Liver (tissue), 9 donors: ENCODE data around the gene ACAN. TPM values are rescaled to one million over a fixed set of nuclear protein-coding genes. Genes with fewer than 3 reads are reported as not detected.

Source experiments
- DNase-seq: peaks from one replicate; pipeline ENCODE4 v3.0.0-alpha.2; 2017; ENCODE audit warnings: low spot score
- H3K27ac ChIP-seq, 2 donors: one replicate each; pipeline ENCODE4 v1.7.0; 2013; ENCODE audit warnings: inconsistent platforms in 2 of 2, low read length in 2 of 2, control low read depth in 1 of 2, low read depth in 1 of 2, mild to moderate bottlenecking in 1 of 2
- H3K27me3 ChIP-seq, 4 donors: one replicate each; pipeline versions ENCODE4 v1.6.1 to v1.7.0; 2013; ENCODE audit warnings: low read length in 3 of 4, inconsistent platforms in 1 of 4, mild to moderate bottlenecking in 1 of 4, moderate library complexity in 1 of 4; ENCODE audit not compliant: control insufficient read depth in 4 of 4, insufficient read depth in 4 of 4
- H3K36me3 ChIP-seq, 4 donors: one replicate each; pipeline versions ENCODE4 v1.6.1 to v1.7.0; 2013; ENCODE audit warnings: low read length in 3 of 4, mild to moderate bottlenecking in 3 of 4, low read depth in 1 of 4, moderate library complexity in 1 of 4; ENCODE audit not compliant: control insufficient read depth in 4 of 4, insufficient read depth in 3 of 4
- H3K4me1 ChIP-seq, 4 donors: one replicate each; pipeline versions ENCODE4 v1.6.1 to v1.7.0; 2013; ENCODE audit warnings: low read length in 3 of 4, mild to moderate bottlenecking in 3 of 4, moderate library complexity in 1 of 4; ENCODE audit not compliant: control insufficient read depth in 4 of 4, insufficient read depth in 4 of 4
- H3K4me3 ChIP-seq, 3 donors: one replicate each; pipeline versions ENCODE4 v1.6.1 to v1.7.0; 2013; ENCODE audit warnings: low read length in 3 of 3, control low read depth in 1 of 3, low read depth in 1 of 3, mild to moderate bottlenecking in 1 of 3
- H3K9ac ChIP-seq, 2 donors: one replicate each; pipeline ENCODE4 v1.7.0; 2013; ENCODE audit warnings: low read length in 2 of 2, mild to moderate bottlenecking in 2 of 2, moderate library complexity in 2 of 2, control low read depth in 1 of 2, low read depth in 1 of 2
- H3K9me3 ChIP-seq, 4 donors: one replicate each; pipeline versions ENCODE4 v1.6.1 to v1.7.0; 2013; ENCODE audit warnings: low read length in 3 of 4; ENCODE audit not compliant: control insufficient read depth in 4 of 4
- CTCF ChIP-seq: fragments of 150-350 bp; IDR thresholded peaks from 2 replicates; pipeline ENCODE4 v1.5.1; 2017; ENCODE audit warnings: improper control_type of control experiment, low read depth, low read length; ENCODE audit not compliant: missing input control
- EGR1 ChIP-seq, 2 donors: IDR thresholded peaks; 2 replicates each; pipeline ENCODE4 v1.6.1; 2016 to 2018; ENCODE audit warnings: antibody characterized with exemption in 2 of 2, low read depth in 2 of 2
- FOXA1 ChIP-seq: IDR thresholded peaks from 2 replicates; pipeline ENCODE4 v1.6.1; 2016; ENCODE audit warnings: antibody characterized with exemption
- FOXA2 ChIP-seq: IDR thresholded peaks from 2 replicates; pipeline ENCODE4 v1.6.1; 2016; ENCODE audit warnings: antibody characterized with exemption
- GABPA ChIP-seq, 2 donors: IDR thresholded peaks in 1 of 2; conservative IDR thresholded peaks in 1 of 2; 2 replicates each; pipeline ENCODE4 v1.6.1; 2016; ENCODE audit warnings: antibody characterized with exemption in 2 of 2, mild to moderate bottlenecking in 1 of 2, moderate library complexity in 1 of 2
- HNF4A ChIP-seq, 2 donors: conservative IDR thresholded peaks; 2 replicates each; pipeline ENCODE4 v1.6.1; 2016; ENCODE audit warnings: antibody characterized with exemption in 2 of 2, mild to moderate bottlenecking in 2 of 2
- HNF4G ChIP-seq: IDR thresholded peaks from 2 replicates; pipeline ENCODE4 v1.6.1; 2016; ENCODE audit warnings: antibody characterized with exemption
- MAX ChIP-seq: IDR thresholded peaks from 2 replicates; pipeline ENCODE4 v1.6.1; 2016; ENCODE audit warnings: antibody characterized with exemption
- NR2F2 ChIP-seq: IDR thresholded peaks from 2 replicates; pipeline ENCODE4 v1.6.1; 2016; ENCODE audit warnings: antibody characterized with exemption
- RAD21 ChIP-seq, 2 donors: IDR thresholded peaks; 2 replicates each; pipeline ENCODE4 v1.6.1; 2016; ENCODE audit warnings: antibody characterized with exemption in 2 of 2, mild to moderate bottlenecking in 2 of 2
- REST ChIP-seq: IDR thresholded peaks from 2 replicates; pipeline ENCODE4 v1.6.1; 2016; ENCODE audit warnings: antibody characterized with exemption, mild to moderate bottlenecking
- RXRA ChIP-seq, 2 donors: IDR thresholded peaks; 2 replicates each; pipeline ENCODE4 v1.6.1; 2017 to 2018; ENCODE audit warnings: antibody characterized with exemption in 2 of 2, mild to moderate bottlenecking in 1 of 2
- SP1 ChIP-seq: IDR thresholded peaks from 2 replicates; pipeline ENCODE4 v1.6.1; 2018; ENCODE audit warnings: antibody characterized with exemption, mild to moderate bottlenecking
- TAF1 ChIP-seq: conservative IDR thresholded peaks from 2 replicates; pipeline ENCODE4 v1.6.1; 2016; ENCODE audit warnings: antibody characterized with exemption, mild to moderate bottlenecking
- YY1 ChIP-seq: IDR thresholded peaks from 2 replicates; pipeline ENCODE4 v1.6.1; 2016; ENCODE audit warnings: antibody characterized with exemption, mild to moderate bottlenecking
- ZBTB33 ChIP-seq: IDR thresholded peaks from 2 replicates; pipeline ENCODE4 v1.6.1; 2016; ENCODE audit warnings: antibody characterized with exemption
- WGBS: extraction: QIAGEN DNeasy Blood & Tissue Kit; methylation state at CpG from one replicate; pipeline ENCODE4 v1.1.7; 2013; 5-methylcytosine and 5-hydroxymethylcytosine counted together
- polyA plus RNA-seq, 2 donors: library from polyadenylated mRNA; stranded (reverse) in 1 of 2; unstranded in 1 of 2; fragments of 200-250 nt in 1 of 2; fragments of >200 nt in 1 of 2; fragmentation: Nextera tagmentation in 1 of 2; extraction: Ambion mirVana in 1 of 2; gene quantifications; one replicate each; pipeline versions ENCODE4 v1.2.1 to v1.2.3, GENCODE V29; 2013 to 2015
- total RNA-seq, 2 donors: library from RNA; depleted of rRNA; stranded (reverse); fragments of >200 nt; gene quantifications; one replicate each; pipeline ENCODE4 v1.2.3, GENCODE V29; 2014
- TF ChIP-seq, protein P1 (sequence below): IDR thresholded peaks from 2 replicates; pipeline ENCODE4 v1.6.1; 2016; ENCODE audit warnings: antibody characterized with exemption
- donor health status: healthy.
- donor health status: healthy.
- donor health status: healthy.
- donor health status: healthy.
- donor health status: healthy.

ACAN gene
- total and polyA plus RNA-seq, 4 donors = under 0.01 to 0.05 (median under 0.01) TPM; not detected in 1

DNA sequence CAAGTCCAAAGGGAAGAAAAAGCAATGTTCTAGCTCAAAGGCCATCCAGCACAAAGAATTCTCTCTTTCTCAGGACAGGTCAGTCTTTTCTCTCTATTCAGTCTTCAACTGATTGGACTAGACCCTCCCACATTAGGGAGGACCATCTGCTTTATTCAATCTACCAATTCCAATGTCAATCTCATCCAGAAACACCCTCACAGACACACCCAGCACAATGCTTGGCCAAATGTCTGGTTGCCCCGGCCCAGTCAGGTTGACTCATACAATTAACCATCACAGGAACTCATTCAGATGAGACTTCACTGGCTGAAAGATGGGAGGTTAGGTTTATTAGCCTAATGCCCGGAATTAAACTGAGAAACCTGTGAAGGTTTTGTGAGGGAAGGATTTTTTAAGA lies 32.4 kb downstream of the ACAN start (continued):
- TF ChIP-seq, protein P1, sequence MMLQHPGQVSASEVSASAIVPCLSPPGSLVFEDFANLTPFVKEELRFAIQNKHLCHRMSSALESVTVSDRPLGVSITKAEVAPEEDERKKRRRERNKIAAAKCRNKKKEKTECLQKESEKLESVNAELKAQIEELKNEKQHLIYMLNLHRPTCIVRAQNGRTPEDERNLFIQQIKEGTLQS = no peak
- TF ChIP-seq MAX (no peak), NR2F2 (no peak), YY1 (no peak), TAF1 (no peak), GABPA (IDR thresholded peaks at IDR 0.05 in 1 of 2, conservative IDR thresholded peaks at IDR 0.05 in 1 of 2) (no peak)

GRCh38 chr15:88838667-88839066 lies 35.4 kb downstream of the ACAN start:
- TF ChIP-seq FOXA2 (no peak), ZBTB33 (no peak), SP1 (no peak)
- Histone ChIP-seq H3K4me3 (no peak overlapping the region), H3K36me3 (no peaks in the 10 kb centered on the region), H3K27ac (no peak overlapping the region), H3K27me3 (no peaks in the 10 kb centered on the region), H3K4me1 (no peaks in the 10 kb centered on the region), H3K9me3 (no peaks in the 10 kb centered on the region), H3K9ac (no peak overlapping the region)
- no peak for DNase-seq
- WGBS = 85% methylated on average over 18 of the region's 18 CpGs

- Histone ChIP-seq H3K4me1 (no peaks in the 10 kb centered on the region), H3K36me3 (no peaks in the 10 kb centered on the region), H3K27me3 (no peaks in the 10 kb centered on the region), H3K27ac (no peak overlapping the region), H3K4me3 (no peak overlapping the region), H3K9ac (no peak overlapping the region), H3K9me3 (no peaks in the 10 kb centered on the region)
- DNase-seq = no peak
- no peak for TF ChIP-seq CTCF
- TF ChIP-seq HNF4A (conservative IDR thresholded peaks at IDR 0.05) = no peak
- no peak for TF ChIP-seq TAF1
- no peak for TF ChIP-seq RAD21 (IDR thresholded peaks at IDR 0.05)
- no peak for TF ChIP-seq EGR1 (IDR thresholded peaks at IDR 0.05; ENCODE audit: low read depth in 2 of 2)
- TF ChIP-seq, protein P1 = no peak
- TF ChIP-seq HNF4G = no peak
- TF ChIP-seq RXRA (IDR thresholded peaks at IDR 0.05) = no peak
- no peak for TF ChIP-seq YY1
- no peak for TF ChIP-seq ZBTB33
- TF ChIP-seq SP1 = no peak
- TF ChIP-seq MAX = no peak
- no peak for TF ChIP-seq FOXA1
- TF ChIP-seq REST = no peak
- WGBS = 82% methylated on average over 3 of the region's 3 CpGs
Measured at GRCh38 chr15:88839146-88839545, 35.9 kb downstream of the ACAN start.
